ENCODE results near the gene PTS.

DNA sequence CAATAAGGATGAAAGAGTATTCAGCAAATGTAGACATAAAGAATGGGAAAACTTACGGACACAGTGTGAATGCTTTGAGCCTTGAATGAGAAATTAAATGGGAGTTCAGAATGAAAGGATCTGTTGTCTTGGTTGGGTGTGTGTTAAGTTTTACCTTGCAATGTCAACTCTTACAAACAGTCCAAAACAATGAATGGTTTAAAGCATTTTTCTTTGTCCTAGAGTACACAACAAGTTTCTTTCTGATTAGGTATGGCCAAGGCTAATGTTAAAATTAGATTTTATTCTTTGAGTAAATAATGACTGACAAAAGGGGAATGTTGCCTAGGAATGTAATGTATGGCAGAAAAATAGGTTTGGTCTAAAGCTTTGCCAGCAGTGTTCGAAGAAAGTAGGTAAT, 2.5 kb downstream of the PTS start:
- TF ChIP-seq CTCF (IDR thresholded peaks at IDR 0.05) (no peak), RAD21 (conservative IDR thresholded peaks at IDR 0.05 in 1 of 2, IDR thresholded peaks at IDR 0.05 in 1 of 2) (no peak), POLR2A (IDR thresholded peaks at IDR 0.05; ENCODE audit: low read length) (no peak), KDM1A (IDR thresholded peaks at IDR 0.05; ENCODE audit: low read depth) (no peak), BHLHE40 (IDR thresholded peaks at IDR 0.05; ENCODE audit: low read depth, low read length) (no peak), FOSB (CRISPR knock-in tag; IDR thresholded peaks at IDR 0.05) (no peak), ESRRA (IDR thresholded peaks at IDR 0.05; ENCODE audit: borderline replicate concordance, low read length) (no peak)
- TF ChIP-seq, protein P1, sequence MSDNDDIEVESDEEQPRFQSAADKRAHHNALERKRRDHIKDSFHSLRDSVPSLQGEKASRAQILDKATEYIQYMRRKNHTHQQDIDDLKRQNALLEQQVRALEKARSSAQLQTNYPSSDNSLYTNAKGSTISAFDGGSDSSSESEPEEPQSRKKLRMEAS (IDR thresholded peaks at IDR 0.05), result no peak
- TF ChIP-seq, protein P2, sequence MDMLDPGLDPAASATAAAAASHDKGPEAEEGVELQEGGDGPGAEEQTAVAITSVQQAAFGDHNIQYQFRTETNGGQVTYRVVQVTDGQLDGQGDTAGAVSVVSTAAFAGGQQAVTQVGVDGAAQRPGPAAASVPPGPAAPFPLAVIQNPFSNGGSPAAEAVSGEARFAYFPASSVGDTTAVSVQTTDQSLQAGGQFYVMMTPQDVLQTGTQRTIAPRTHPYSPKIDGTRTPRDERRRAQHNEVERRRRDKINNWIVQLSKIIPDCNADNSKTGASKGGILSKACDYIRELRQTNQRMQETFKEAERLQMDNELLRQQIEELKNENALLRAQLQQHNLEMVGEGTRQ (IDR thresholded peaks at IDR 0.05), result no peak

Data from A549 (cell line).